Loucy (cell line): ENCODE results near the gene SGF29.

Experiments used
- H2AFZ ChIP-seq: fragments of 200-600 bp; sonication (generic); 2 replicates; pipeline ENCODE4 v1.6.0; 2016; ENCODE audit warnings: antibody characterized with exemption, mild to moderate bottlenecking, low read length, moderate library complexity
- H3F3A ChIP-seq: fragments of 200-600 bp; 2 replicates; pipeline ENCODE4 v1.6.0; 2016; ENCODE audit warnings: antibody characterized with exemption, low read depth, mild to moderate bottlenecking
- H3K27me3 ChIP-seq: fragments of 200-600 bp; sonication (generic); 2 replicates; pipeline ENCODE4 v1.6.1; 2014; ENCODE audit warnings: low read length, mild to moderate bottlenecking; ENCODE audit not compliant: insufficient read depth, poor library complexity, severe bottlenecking
- H3K36me3 ChIP-seq: fragments of 200-600 bp; sonication (generic); 2 replicates; pipeline ENCODE4 v1.6.1; 2016; ENCODE audit warnings: low read length; ENCODE audit not compliant: insufficient read depth
- H3K4me1 ChIP-seq: fragments of 200-600 bp; sonication (generic); 2 replicates; pipeline ENCODE4 v1.5.1; 2014; ENCODE audit warnings: low read length, mild to moderate bottlenecking; ENCODE audit not compliant: insufficient read depth, poor library complexity, severe bottlenecking
- H3K4me2 ChIP-seq: fragments of 200-600 bp; sonication (generic); 2 replicates; pipeline ENCODE4 v1.6.0; 2014; ENCODE audit warnings: antibody characterized with exemption, low read length, low read depth, mild to moderate bottlenecking; ENCODE audit not compliant: poor library complexity, severe bottlenecking
- H3K4me3 ChIP-seq: fragments of 200-600 bp; sonication (generic); 2 replicates; pipeline ENCODE4 v1.5.1; 2014; ENCODE audit warnings: low read length, mild to moderate bottlenecking, mixed read lengths; ENCODE audit not compliant: poor library complexity, severe bottlenecking
- H3K79me2 ChIP-seq: fragments of 200-600 bp; sonication (generic); 2 replicates; pipeline ENCODE4 v1.6.1; 2014; ENCODE audit warnings: low read length; ENCODE audit not compliant: insufficient read depth
- H3K9ac ChIP-seq: fragments of 200-600 bp; sonication (generic); 2 replicates; pipeline ENCODE4 v1.6.0; 2014; ENCODE audit warnings: mild to moderate bottlenecking, low read depth, low read length, moderate library complexity; ENCODE audit not compliant: poor library complexity, severe bottlenecking
- H3K9me2 ChIP-seq: fragments of 200-600 bp; sonication (generic); replicated peaks from 2 replicates; pipeline ENCODE4 v1.6.1; 2016; ENCODE audit warnings: low read depth, low read length, mixed read lengths
- H3K9me3 ChIP-seq: fragments of 200-600 bp; sonication (generic); 2 replicates; pipeline ENCODE4 v1.6.1; 2014; ENCODE audit warnings: mild to moderate bottlenecking, antibody characterized with exemption, low read length, low read depth; ENCODE audit not compliant: insufficient read depth
- H4K20me1 ChIP-seq: fragments of 200-600 bp; sonication (generic); 2 replicates; pipeline ENCODE4 v1.6.0; 2014; ENCODE audit warnings: antibody characterized with exemption, low read length, mild to moderate bottlenecking; ENCODE audit not compliant: insufficient read depth, poor library complexity, severe bottlenecking
- EZH2phosphoT487 ChIP-seq: fragments of 200-600 bp; IDR thresholded peaks from 2 replicates; pipeline ENCODE4 v1.6.1; 2018; ENCODE audit warnings: antibody characterized with exemption, mild to moderate bottlenecking, moderate library complexity, borderline replicate concordance
- TF ChIP-seq, protein P1 (sequence below): fragments of 200-600 bp; sonication (generic); conservative IDR thresholded peaks from 2 replicates; pipeline ENCODE4 v1.5.1; 2014; ENCODE audit warnings: mild to moderate bottlenecking, antibody characterized with exemption, low read length

SGF29 gene

DNA sequence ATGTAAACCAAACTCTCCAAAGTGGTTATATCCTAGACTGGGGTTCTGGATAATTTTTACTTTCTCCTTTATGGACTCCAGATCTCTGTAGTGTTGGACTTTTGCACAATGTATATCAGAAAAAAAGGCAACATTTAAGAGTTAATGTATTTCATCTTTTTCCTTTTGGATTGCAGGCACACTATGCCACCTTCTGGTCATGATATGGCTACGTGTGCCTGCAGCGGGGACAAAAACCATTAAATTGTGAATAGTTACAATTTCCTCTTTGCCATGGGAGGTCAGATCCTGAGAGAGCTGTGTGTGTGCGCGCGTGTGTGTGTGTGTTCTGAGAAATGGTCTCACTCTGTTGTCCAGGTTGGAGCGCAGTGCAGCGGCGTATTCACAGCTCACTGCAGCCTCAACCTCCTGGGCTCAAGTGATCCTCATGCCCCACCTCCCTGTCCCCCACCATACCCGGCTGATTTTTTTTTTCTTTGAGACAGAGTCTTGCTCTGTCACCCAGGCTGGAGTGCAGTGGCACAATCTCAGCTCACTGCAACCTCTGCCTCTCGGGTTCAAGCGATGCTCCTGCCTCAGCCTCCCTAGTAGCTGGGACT is 4.3 kb upstream of the SGF29 start:
- H3K79me2 ChIP-seq, result peaks cover 2% of the 10 kb centered on the region
- H3F3A ChIP-seq, result no peaks in the 10 kb centered on the region
- no peak overlapping the region for H3K9ac ChIP-seq
- peak overlapping the region; percentile 82 for H2AFZ ChIP-seq
- peak overlapping the region; percentile 34 for H3K4me3 ChIP-seq
- no peaks in the 10 kb centered on the region for H3K9me3 ChIP-seq
- H3K9me2 ChIP-seq, result no peaks in the 10 kb centered on the region
- H3K27me3 ChIP-seq, result no peaks in the 10 kb centered on the region
- no peaks in the 10 kb centered on the region for H3K4me1 ChIP-seq
- TF ChIP-seq EZH2phosphoT487, result no peak
- TF ChIP-seq, protein P1, sequence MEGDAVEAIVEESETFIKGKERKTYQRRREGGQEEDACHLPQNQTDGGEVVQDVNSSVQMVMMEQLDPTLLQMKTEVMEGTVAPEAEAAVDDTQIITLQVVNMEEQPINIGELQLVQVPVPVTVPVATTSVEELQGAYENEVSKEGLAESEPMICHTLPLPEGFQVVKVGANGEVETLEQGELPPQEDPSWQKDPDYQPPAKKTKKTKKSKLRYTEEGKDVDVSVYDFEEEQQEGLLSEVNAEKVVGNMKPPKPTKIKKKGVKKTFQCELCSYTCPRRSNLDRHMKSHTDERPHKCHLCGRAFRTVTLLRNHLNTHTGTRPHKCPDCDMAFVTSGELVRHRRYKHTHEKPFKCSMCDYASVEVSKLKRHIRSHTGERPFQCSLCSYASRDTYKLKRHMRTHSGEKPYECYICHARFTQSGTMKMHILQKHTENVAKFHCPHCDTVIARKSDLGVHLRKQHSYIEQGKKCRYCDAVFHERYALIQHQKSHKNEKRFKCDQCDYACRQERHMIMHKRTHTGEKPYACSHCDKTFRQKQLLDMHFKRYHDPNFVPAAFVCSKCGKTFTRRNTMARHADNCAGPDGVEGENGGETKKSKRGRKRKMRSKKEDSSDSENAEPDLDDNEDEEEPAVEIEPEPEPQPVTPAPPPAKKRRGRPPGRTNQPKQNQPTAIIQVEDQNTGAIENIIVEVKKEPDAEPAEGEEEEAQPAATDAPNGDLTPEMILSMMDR, result peak; percentile 80
- peak overlapping the region; percentile 51 for H3K4me2 ChIP-seq
- H3K36me3 ChIP-seq, result no peaks in the 10 kb centered on the region
- no peaks in the 10 kb centered on the region for H4K20me1 ChIP-seq

DNA sequence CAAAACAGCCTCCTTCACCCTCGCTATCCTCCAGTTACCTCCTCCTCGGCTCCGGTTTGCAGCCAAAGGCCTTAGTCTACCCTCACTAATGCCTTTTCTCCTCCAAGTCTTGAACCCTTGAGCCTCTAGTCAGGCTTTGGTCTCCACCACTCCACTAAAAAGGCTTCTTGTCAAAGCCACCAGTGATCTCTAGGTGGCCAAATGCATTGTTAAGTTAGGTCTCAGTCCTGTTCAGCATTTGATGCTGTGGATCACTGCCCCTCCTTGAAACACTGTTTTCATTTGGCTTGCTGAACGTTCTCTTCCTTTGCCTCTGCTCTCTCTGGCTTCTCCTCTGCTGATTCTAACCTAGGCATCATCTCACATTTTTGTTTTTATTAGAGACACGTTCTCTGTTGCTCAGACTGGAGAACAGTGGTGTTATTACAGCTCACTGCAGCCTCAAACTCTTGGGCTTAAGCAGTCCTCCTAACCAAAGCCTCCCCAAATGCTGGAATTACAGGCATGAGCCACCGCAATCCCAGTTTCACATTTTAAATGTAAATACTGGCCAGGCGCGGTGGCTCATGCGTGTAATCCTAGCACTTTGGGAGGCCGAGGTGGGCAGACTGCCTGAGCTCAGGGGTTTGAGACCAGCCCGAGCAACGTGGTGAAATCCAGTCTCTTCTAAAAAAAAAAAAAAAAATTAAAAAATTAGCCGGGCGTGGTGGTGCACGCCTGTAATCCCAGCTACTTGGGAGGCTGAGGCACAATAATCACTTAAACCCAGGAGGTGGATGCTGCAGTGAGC is 1.1 kb downstream of the SGF29 start:
- peaks cover 10% of the 10 kb centered on the region for H4K20me1 ChIP-seq
- no peaks in the 10 kb centered on the region for H3K9me2 ChIP-seq
- no peaks in the 10 kb centered on the region for H3K27me3 ChIP-seq
- peaks cover 10% of the 10 kb centered on the region for H3K4me1 ChIP-seq
- peak overlapping the region; percentile 76 for H3K4me3 ChIP-seq
- peaks cover 30% of the 10 kb centered on the region for H3K79me2 ChIP-seq
- H3K4me2 ChIP-seq, result peak overlapping the region; percentile 88
- no peaks in the 10 kb centered on the region for H3F3A ChIP-seq
- TF ChIP-seq EZH2phosphoT487, result no peak
- TF ChIP-seq, protein P1, result no peak
- H3K36me3 ChIP-seq, result no peaks in the 10 kb centered on the region
- peak overlapping the region; percentile 67; the same call in 1 of the 2 replicates for H2AFZ ChIP-seq
- no peaks in the 10 kb centered on the region for H3K9me3 ChIP-seq
- H3K9ac ChIP-seq, result peak overlapping the region; percentile 77

DNA sequence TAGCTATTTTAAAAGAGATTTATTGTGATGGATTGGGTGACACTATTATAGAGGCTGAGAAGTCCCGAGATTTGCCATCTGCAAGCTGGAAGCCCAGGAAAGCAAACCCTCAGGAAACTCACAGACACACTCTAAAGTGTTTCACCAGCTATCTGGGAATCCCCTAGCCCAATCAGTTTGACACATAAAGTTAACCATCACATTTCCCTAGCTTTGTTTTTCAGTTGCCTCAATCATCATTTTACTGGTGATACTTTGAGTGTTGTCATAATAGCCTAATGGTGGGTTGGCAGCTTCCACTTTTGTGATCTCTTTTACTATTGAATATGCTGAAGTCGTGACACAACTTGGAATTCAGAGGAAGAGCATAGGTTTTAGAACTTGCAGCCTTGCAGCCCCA is 1.8 kb downstream of the SGF29 start:
- Histone ChIP-seq H2AFZ (no peak overlapping the region), H3K27me3 (no peaks in the 10 kb centered on the region), H3K9me2 (no peaks in the 10 kb centered on the region), H3K4me1 (peaks cover 10% of the 10 kb centered on the region), H3K9ac (peak overlapping the region; percentile 77), H4K20me1 (peaks cover 10% of the 10 kb centered on the region), H3K36me3 (no peaks in the 10 kb centered on the region), H3K79me2 (peaks cover 30% of the 10 kb centered on the region), H3K4me3 (peak overlapping the region; percentile 33), H3K4me2 (peak overlapping the region; percentile 88), H3K9me3 (no peaks in the 10 kb centered on the region), H3F3A (no peaks in the 10 kb centered on the region)
- no peak for TF ChIP-seq EZH2phosphoT487
- TF ChIP-seq, protein P1, result no peak
